Neural cell (in vitro differentiated cells): ENCODE measurements around the gene NHSL1. TPM values are rescaled to one million over a fixed set of nuclear protein-coding genes. Genes with fewer than 3 reads are reported as not detected.

Source experiments
- H2AFZ ChIP-seq: fragments of 200-600, 300-800 bp; sonication (generic), shearing (Covaris generic); 2 replicates; pipeline ENCODE4 v1.6.0; 2014; ENCODE audit warnings: low read depth, mild to moderate bottlenecking, antibody characterized with exemption, low read length, moderate library complexity
- H3F3A ChIP-seq: fragments of 200-600 bp; shearing (Covaris generic); 2 replicates; pipeline ENCODE4 v1.6.1; 2016; ENCODE audit warnings: mild to moderate bottlenecking, moderate library complexity, mixed read lengths, antibody characterized with exemption, low read length; ENCODE audit not compliant: insufficient read depth, poor library complexity, severe bottlenecking
- H3K27ac ChIP-seq: fragments of 200-600, 300-800 bp; sonication (generic), shearing (Covaris generic); 2 replicates; pipeline ENCODE4 v1.5.1; 2014; ENCODE audit warnings: mild to moderate bottlenecking, low read length, moderate library complexity
- H3K27me3 ChIP-seq: fragments of 300-800, 200-600 bp; sonication (generic), shearing (Covaris generic); 2 replicates; pipeline ENCODE4 v1.6.0; 2014; ENCODE audit warnings: mild to moderate bottlenecking, low read depth, low read length, moderate library complexity; ENCODE audit not compliant: insufficient read depth
- H3K36me3 ChIP-seq: fragments of 300-800, 200-600 bp; sonication (generic), shearing (Covaris generic); 2 replicates; pipeline ENCODE4 v1.5.1; 2014; ENCODE audit warnings: mild to moderate bottlenecking, antibody characterized with exemption, low read length, moderate library complexity; ENCODE audit not compliant: insufficient read depth
- H3K4me2 ChIP-seq: fragments of 300-800, 200-600 bp; sonication (generic), shearing (Covaris generic); 2 replicates; pipeline ENCODE4 v1.6.0; 2014; ENCODE audit warnings: mild to moderate bottlenecking, low read length
- H3K4me3 ChIP-seq: fragments of 300-800, 200-600 bp; sonication (generic), shearing (Covaris generic); 2 replicates; pipeline ENCODE4 v1.5.1; 2014; ENCODE audit warnings: mild to moderate bottlenecking, low read length, moderate library complexity
- H3K79me2 ChIP-seq: fragments of 200-600 bp; shearing (Covaris generic); replicated peaks from 2 replicates; pipeline ENCODE4 v1.6.0; 2014; ENCODE audit warnings: mild to moderate bottlenecking, low read length, moderate library complexity; ENCODE audit not compliant: insufficient read depth
- H3K9ac ChIP-seq: fragments of 300-800, 200-600 bp; sonication (generic), shearing (Covaris generic); 2 replicates; pipeline ENCODE4 v1.6.1; 2016; ENCODE audit warnings: mild to moderate bottlenecking, low read length, mixed read lengths
- H3K9me2 ChIP-seq: fragments of 200-600 bp; shearing (Covaris generic); 2 replicates; pipeline ENCODE4 v1.6.1; 2016; ENCODE audit warnings: mild to moderate bottlenecking, low read length, mixed read lengths; ENCODE audit not compliant: insufficient read depth
- H3K9me3 ChIP-seq: fragments of 200-600, 300-800 bp; sonication (generic), shearing (Covaris generic); 2 replicates; pipeline ENCODE4 v1.6.1; 2016; ENCODE audit warnings: mild to moderate bottlenecking, mixed run types, low read length, moderate library complexity, mixed read lengths
- H4K20me1 ChIP-seq: fragments of 200-600 bp; shearing (Covaris generic); 2 replicates; pipeline ENCODE4 v1.6.1; 2016; ENCODE audit warnings: mild to moderate bottlenecking, mixed run types; ENCODE audit not compliant: insufficient read depth
- EP300 ChIP-seq: fragments of 450-650 bp; conservative IDR thresholded peaks from 2 replicates; pipeline ENCODE4 v1.6.1; 2014; ENCODE audit warnings: antibody characterized with exemption, mild to moderate bottlenecking, moderate library complexity; ENCODE audit not compliant: poor library complexity, severe bottlenecking
- EZH2 ChIP-seq: fragments of 200-600, 300-800 bp; shearing (Covaris generic), sonication (generic); IDR thresholded peaks from 2 replicates; pipeline ENCODE4 v1.6.1; 2014; ENCODE audit warnings: antibody characterized with exemption, low read length, borderline replicate concordance, mild to moderate bottlenecking; ENCODE audit not compliant: insufficient read depth, poor library complexity, severe bottlenecking
- MXI1 ChIP-seq: fragments of 450-650 bp; conservative IDR thresholded peaks from 2 replicates; pipeline ENCODE4 v1.6.1; 2014; ENCODE audit warnings: antibody characterized with exemption, mild to moderate bottlenecking; ENCODE audit not compliant: poor library complexity, severe bottlenecking
- POLR2AphosphoS5 ChIP-seq: IDR thresholded peaks from 2 replicates; pipeline ENCODE4 v1.6.1; 2012
- RAD21 ChIP-seq: fragments of 450-650 bp; conservative IDR thresholded peaks from 2 replicates; pipeline ENCODE4 v1.6.1; 2014; ENCODE audit warnings: antibody characterized with exemption, mild to moderate bottlenecking, moderate library complexity
- SMC3 ChIP-seq: fragments of 450-650 bp; conservative IDR thresholded peaks from 2 replicates; pipeline ENCODE4 v1.6.1; 2014; ENCODE audit warnings: antibody characterized with exemption, mild to moderate bottlenecking, moderate library complexity; ENCODE audit not compliant: poor library complexity
- TAF1 ChIP-seq: IDR thresholded peaks from 2 replicates; pipeline ENCODE4 v1.6.1; 2012; ENCODE audit warnings: low read depth
- polyA plus RNA-seq: library from polyadenylated mRNA; depleted of rRNA; stranded (reverse); fragments of >200 nt; gene quantifications from 2 replicates; pipeline ENCODE4 v1.2.3, GENCODE V29; 2014
- TF ChIP-seq, protein P1 (sequence below): fragments of 450-650 bp; IDR thresholded peaks from 2 replicates; pipeline ENCODE4 v1.5.1; 2014; ENCODE audit warnings: antibody characterized with exemption, mild to moderate bottlenecking, moderate library complexity; ENCODE audit not compliant: poor library complexity, severe bottlenecking
- TF ChIP-seq, protein P2 (sequence below): IDR thresholded peaks from 2 replicates; pipeline ENCODE4 v1.6.1; 2012; ENCODE audit warnings: borderline replicate concordance

Gene NHSL1
- polyA plus RNA-seq, 1 donor from 2014 or later = 2.4 TPM

DNA sequence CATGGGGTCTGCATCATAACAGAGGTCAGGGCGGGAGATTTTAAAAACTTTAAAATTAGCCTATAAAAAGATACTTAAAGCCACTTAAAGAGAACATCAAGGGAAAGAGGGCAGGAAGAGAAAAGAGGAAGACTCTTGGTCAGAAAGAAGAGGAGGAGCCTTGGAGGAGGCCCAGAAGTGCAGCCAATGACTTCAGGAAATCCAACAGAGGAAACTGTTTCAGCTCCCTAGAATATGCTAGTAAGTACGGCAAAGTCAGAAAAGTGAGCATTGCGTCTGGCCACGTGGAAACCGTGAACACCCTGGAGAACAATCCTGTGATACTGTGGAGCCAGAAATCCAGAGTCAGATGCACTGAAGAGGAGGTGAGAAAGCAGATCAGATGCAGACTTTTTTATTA, 22.5 kb upstream of the NHSL1 start:
- no peak overlapping the region for H3K4me2 ChIP-seq
- H3K4me3 ChIP-seq = no peak overlapping the region
- H3K27me3 ChIP-seq = no peaks in the 10 kb centered on the region
- no peaks in the 10 kb centered on the region for H3K36me3 ChIP-seq
- H3F3A ChIP-seq = no peaks in the 10 kb centered on the region
- no peak overlapping the region for H3K9ac ChIP-seq
- H3K9me3 ChIP-seq = no peaks in the 10 kb centered on the region
- no peak overlapping the region for H2AFZ ChIP-seq
- H3K9me2 ChIP-seq = no peaks in the 10 kb centered on the region
- TF ChIP-seq MXI1 (no peak), RAD21 (no peak), SMC3 (no peak), EP300 (no peak), POLR2AphosphoS5 (no peak), TAF1 (no peak), EZH2 (no peak)
- TF ChIP-seq, protein P1, sequence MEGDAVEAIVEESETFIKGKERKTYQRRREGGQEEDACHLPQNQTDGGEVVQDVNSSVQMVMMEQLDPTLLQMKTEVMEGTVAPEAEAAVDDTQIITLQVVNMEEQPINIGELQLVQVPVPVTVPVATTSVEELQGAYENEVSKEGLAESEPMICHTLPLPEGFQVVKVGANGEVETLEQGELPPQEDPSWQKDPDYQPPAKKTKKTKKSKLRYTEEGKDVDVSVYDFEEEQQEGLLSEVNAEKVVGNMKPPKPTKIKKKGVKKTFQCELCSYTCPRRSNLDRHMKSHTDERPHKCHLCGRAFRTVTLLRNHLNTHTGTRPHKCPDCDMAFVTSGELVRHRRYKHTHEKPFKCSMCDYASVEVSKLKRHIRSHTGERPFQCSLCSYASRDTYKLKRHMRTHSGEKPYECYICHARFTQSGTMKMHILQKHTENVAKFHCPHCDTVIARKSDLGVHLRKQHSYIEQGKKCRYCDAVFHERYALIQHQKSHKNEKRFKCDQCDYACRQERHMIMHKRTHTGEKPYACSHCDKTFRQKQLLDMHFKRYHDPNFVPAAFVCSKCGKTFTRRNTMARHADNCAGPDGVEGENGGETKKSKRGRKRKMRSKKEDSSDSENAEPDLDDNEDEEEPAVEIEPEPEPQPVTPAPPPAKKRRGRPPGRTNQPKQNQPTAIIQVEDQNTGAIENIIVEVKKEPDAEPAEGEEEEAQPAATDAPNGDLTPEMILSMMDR = no peak
- TF ChIP-seq, protein P2, sequence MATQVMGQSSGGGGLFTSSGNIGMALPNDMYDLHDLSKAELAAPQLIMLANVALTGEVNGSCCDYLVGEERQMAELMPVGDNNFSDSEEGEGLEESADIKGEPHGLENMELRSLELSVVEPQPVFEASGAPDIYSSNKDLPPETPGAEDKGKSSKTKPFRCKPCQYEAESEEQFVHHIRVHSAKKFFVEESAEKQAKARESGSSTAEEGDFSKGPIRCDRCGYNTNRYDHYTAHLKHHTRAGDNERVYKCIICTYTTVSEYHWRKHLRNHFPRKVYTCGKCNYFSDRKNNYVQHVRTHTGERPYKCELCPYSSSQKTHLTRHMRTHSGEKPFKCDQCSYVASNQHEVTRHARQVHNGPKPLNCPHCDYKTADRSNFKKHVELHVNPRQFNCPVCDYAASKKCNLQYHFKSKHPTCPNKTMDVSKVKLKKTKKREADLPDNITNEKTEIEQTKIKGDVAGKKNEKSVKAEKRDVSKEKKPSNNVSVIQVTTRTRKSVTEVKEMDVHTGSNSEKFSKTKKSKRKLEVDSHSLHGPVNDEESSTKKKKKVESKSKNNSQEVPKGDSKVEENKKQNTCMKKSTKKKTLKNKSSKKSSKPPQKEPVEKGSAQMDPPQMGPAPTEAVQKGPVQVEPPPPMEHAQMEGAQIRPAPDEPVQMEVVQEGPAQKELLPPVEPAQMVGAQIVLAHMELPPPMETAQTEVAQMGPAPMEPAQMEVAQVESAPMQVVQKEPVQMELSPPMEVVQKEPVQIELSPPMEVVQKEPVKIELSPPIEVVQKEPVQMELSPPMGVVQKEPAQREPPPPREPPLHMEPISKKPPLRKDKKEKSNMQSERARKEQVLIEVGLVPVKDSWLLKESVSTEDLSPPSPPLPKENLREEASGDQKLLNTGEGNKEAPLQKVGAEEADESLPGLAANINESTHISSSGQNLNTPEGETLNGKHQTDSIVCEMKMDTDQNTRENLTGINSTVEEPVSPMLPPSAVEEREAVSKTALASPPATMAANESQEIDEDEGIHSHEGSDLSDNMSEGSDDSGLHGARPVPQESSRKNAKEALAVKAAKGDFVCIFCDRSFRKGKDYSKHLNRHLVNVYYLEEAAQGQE = no peak
- no peaks in the 10 kb centered on the region for H4K20me1 ChIP-seq
- peaks cover 9% of the 10 kb centered on the region for H3K79me2 ChIP-seq
- no peak overlapping the region for H3K27ac ChIP-seq

DNA sequence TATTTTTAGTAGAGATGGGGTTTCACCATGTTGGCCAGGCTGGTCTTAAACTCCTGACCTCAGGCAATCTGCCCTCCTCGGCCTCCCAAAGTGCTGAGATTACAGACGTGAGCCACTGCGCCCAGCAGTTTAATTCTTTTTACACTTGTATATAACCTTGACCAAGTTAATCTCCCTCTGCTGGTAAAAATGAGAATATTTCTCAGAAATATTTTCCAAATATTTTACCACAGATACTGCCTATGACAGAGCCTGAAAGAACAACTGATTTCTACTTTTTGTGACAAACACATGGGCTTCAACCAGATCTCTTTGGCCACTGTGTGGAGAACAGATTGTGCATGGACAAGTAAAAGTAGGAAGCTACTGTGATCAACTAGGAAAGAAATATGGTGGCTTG, 21.2 kb upstream of the NHSL1 start:
- no peaks in the 10 kb centered on the region for H3K9me2 ChIP-seq
- no peaks in the 10 kb centered on the region for H3K36me3 ChIP-seq
- no peak overlapping the region for H3K4me3 ChIP-seq
- H2AFZ ChIP-seq = no peak overlapping the region
- H3K27ac ChIP-seq = no peak overlapping the region
- H3K79me2 ChIP-seq = peaks cover 9% of the 10 kb centered on the region
- no peaks in the 10 kb centered on the region for H3F3A ChIP-seq
- H3K9me3 ChIP-seq = no peaks in the 10 kb centered on the region
- TF ChIP-seq SMC3 = peak; percentile 43
- TF ChIP-seq, protein P1 = peak; percentile 52
- TF ChIP-seq, protein P2 = no peak
- H3K27me3 ChIP-seq = no peaks in the 10 kb centered on the region
- no peak overlapping the region for H3K4me2 ChIP-seq
- H3K9ac ChIP-seq = no peak overlapping the region
- H4K20me1 ChIP-seq = no peaks in the 10 kb centered on the region
